A673 (cell line): ENCODE measurements around the gene MATK. TPM values are rescaled to one million over a fixed set of nuclear protein-coding genes. Genes with fewer than 3 reads are reported as not detected.

Experiments used
- BruUV-seq: library from RNA; stranded (reverse); fragments of 400-500 nt; replicated peaks from 2 replicates; lab custom pipeline; 2021; lab: Mats Ljungman, UMichigan
- CTCF ChIA-PET: fragments of 300-600 bp; sonication (Branson Sonifier 250); formaldehyde crosslinking; loops from one replicate; lab custom pipeline; 2022; ENCODE audit warnings: antibody characterized with exemption; lab: Charles Lee
- POLR2A ChIA-PET: fragments of 300-600 bp; sonication (Branson Sonifier 250); formaldehyde crosslinking; loops from one replicate; lab custom pipeline; 2022; ENCODE audit warnings: antibody characterized with exemption; ENCODE audit not compliant: low non-redundant PET; lab: Charles Lee
- DNase-seq: peaks from one replicate; pipeline ENCODE4 v3.0.0-alpha.2; 2015; ENCODE audit warnings: low spot score
- H3K27ac ChIP-seq: fragments of 200-600 bp; sonication (generic); 2 replicates; pipeline ENCODE4 v1.5.1; 2016; ENCODE audit warnings: mixed run types, low read depth, mild to moderate bottlenecking, mixed read lengths, antibody characterized with exemption, low read length; ENCODE audit not compliant: poor library complexity, severe bottlenecking
- H3K27me3 ChIP-seq: fragments of 200-600 bp; sonication (generic); replicated peaks from 2 replicates; pipeline ENCODE4 v1.6.1; 2017; ENCODE audit warnings: mixed run types, low read depth, mild to moderate bottlenecking, mixed read lengths, antibody characterized with exemption, low read length; ENCODE audit not compliant: insufficient read depth, poor library complexity
- H3K36me3 ChIP-seq: fragments of 200-600 bp; sonication (generic); 2 replicates; pipeline ENCODE4 v1.6.1; 2016; ENCODE audit warnings: mixed run types, mild to moderate bottlenecking, mixed read lengths, antibody characterized with exemption, low read length; ENCODE audit not compliant: insufficient read depth, poor library complexity, severe bottlenecking
- H3K4me1 ChIP-seq: fragments of 200-600 bp; sonication (generic); 2 replicates; pipeline ENCODE4 v1.6.1; 2017; ENCODE audit warnings: mixed run types, mild to moderate bottlenecking, mixed read lengths, antibody characterized with exemption, low read length; ENCODE audit not compliant: insufficient read depth, poor library complexity, severe bottlenecking
- H3K4me3 ChIP-seq: fragments of 200-600 bp; sonication (generic); 2 replicates; pipeline ENCODE4 v1.5.1; 2016; ENCODE audit warnings: low read depth, mixed run types, mild to moderate bottlenecking, mixed read lengths, low read length; ENCODE audit not compliant: poor library complexity, severe bottlenecking
- H3K9me3 ChIP-seq: fragments of 200-600 bp; sonication (generic); 2 replicates; pipeline ENCODE4 v1.6.1; 2016; ENCODE audit warnings: mixed run types, low read depth, mild to moderate bottlenecking, mixed read lengths, antibody characterized with exemption, low read length; ENCODE audit not compliant: poor library complexity, severe bottlenecking
- EZH2 ChIP-seq: fragments of 200-600 bp; sonication (generic); IDR thresholded peaks from 2 replicates; pipeline ENCODE4 v1.6.1; 2017; ENCODE audit warnings: borderline replicate concordance, low read depth, mild to moderate bottlenecking, mixed read lengths, antibody characterized with exemption, low read length; ENCODE audit not compliant: poor library complexity, severe bottlenecking
- intact Hi-C: fragments of 100-400 bp; cut with micrococcal nuclease; formaldehyde crosslinking; loops from one replicate; pipeline ENCODE4 v1.10.0; 2022; ENCODE audit not compliant: unreplicated experiment
- total RNA-seq: library from RNA; stranded (reverse); gene quantifications from 2 replicates; pipeline ENCODE4 v1.2.3, GENCODE V29; 2021
- TF ChIP-seq, protein P1 (sequence below): fragments of 300-800, 200-600 bp; sonication (generic); conservative IDR thresholded peaks from 2 replicates; pipeline ENCODE4 v1.5.1; 2017; ENCODE audit warnings: low read depth, mild to moderate bottlenecking, antibody characterized with exemption, low read length, moderate library complexity, mixed read lengths

The MATK gene
- total RNA-seq, 1 experiment from 2014 or later: 2.0 TPM

DNA sequence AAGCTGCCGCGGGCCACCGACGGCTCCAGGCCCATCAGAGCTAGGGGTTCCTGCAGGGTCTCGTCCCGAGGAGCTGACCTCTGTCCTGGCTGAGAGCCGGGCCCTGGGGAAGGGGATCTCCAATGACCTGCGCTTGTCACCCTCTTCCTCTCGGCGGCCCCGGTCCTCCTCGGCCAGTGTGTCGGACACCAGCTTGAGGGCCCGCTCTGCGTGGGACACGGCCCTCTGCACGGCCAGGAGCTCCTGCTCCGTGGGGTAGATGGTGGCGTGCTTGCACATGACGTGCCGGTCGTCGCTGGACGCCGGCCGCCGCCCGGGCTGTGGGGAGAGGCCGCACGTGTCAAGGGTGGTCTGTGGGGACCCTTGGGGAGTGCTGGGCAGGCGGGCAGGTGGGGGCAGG is 32.7 kb upstream of the MATK start:
- no TSS peak for BruUV-seq
- no peaks in the 10 kb centered on the region for H3K4me1 ChIP-seq
- H3K36me3 ChIP-seq: no peaks in the 10 kb centered on the region
- H3K4me3 ChIP-seq: no peak overlapping the region
- H3K27me3 ChIP-seq: no peaks in the 10 kb centered on the region
- TF ChIP-seq EZH2: no peak
- TF ChIP-seq, protein P1, sequence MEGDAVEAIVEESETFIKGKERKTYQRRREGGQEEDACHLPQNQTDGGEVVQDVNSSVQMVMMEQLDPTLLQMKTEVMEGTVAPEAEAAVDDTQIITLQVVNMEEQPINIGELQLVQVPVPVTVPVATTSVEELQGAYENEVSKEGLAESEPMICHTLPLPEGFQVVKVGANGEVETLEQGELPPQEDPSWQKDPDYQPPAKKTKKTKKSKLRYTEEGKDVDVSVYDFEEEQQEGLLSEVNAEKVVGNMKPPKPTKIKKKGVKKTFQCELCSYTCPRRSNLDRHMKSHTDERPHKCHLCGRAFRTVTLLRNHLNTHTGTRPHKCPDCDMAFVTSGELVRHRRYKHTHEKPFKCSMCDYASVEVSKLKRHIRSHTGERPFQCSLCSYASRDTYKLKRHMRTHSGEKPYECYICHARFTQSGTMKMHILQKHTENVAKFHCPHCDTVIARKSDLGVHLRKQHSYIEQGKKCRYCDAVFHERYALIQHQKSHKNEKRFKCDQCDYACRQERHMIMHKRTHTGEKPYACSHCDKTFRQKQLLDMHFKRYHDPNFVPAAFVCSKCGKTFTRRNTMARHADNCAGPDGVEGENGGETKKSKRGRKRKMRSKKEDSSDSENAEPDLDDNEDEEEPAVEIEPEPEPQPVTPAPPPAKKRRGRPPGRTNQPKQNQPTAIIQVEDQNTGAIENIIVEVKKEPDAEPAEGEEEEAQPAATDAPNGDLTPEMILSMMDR: no peak
- intact Hi-C loops: loop anchor here (10.0 kb wide), 1 partner anchor 164 kb away; no protein-coding TSS in a partner anchor
- ChIA-PET CTCF (interaction anchor here (0.9 kb wide), 1 partner anchor 169 kb away, joined by 16 read pairs; no protein-coding TSS in a partner anchor), POLR2A (no interaction called here)
- no peak for DNase-seq
- H3K27ac ChIP-seq: no peak overlapping the region
- H3K9me3 ChIP-seq: no peaks in the 10 kb centered on the region

DNA sequence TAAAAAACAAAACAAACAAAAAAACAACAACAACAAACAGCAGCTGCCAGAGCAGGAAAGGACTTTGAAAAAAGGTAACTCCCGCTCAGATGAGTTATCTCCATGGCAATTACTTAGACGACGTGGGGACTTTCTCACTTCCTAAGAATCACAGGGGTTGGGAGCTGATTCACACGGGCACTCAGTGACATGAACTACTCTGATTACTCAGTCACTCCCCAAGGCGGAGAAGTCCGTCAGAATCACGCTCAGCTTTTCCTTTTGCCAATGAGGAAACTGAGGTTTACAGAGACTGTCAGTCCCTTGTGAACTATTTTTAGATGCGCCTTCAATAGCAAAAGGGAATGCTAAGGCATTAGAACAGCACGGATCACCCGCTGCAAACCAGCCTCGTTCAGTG is 32.3 kb upstream of the MATK start:
- Histone ChIP-seq H3K27ac (no peak overlapping the region), H3K9me3 (no peaks in the 10 kb centered on the region), H3K27me3 (no peaks in the 10 kb centered on the region), H3K4me1 (no peaks in the 10 kb centered on the region), H3K4me3 (no peak overlapping the region), H3K36me3 (no peaks in the 10 kb centered on the region)
- no peak for TF ChIP-seq EZH2
- TF ChIP-seq, protein P1: no peak
- no peak for DNase-seq
- intact Hi-C loops: loop anchor here (10.0 kb wide), 1 partner anchor 164 kb away; no protein-coding TSS in a partner anchor
- POLR2A ChIA-PET: no interaction called here
- CTCF ChIA-PET: interaction anchor here (0.9 to 1.1 kb wide), 2 partner anchors 29 to 169 kb away, joined by 3 to 16 read pairs; no protein-coding TSS in a partner anchor
- no TSS peak for BruUV-seq

DNA sequence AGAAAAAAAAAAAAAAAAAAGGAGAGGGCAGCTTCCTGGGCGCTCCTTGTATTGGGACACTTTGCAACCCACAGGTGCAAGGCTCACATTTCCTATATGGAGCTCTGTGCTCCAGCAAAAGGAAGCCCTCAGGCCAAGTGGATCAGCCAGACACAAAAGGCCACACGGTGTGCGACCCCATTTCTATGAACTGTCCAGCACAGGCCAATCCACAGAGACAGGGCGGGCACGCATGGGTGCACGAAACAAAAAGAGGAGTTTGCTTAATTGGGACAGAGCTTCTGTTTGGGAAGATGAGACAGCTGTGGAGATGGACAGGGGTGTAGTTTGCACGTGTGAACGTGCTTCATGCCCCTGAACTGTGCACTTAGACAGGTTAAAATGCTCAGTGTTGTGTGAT is 31.6 kb upstream of the MATK start:
- no peaks in the 10 kb centered on the region for H3K4me1 ChIP-seq
- no peaks in the 10 kb centered on the region for H3K9me3 ChIP-seq
- no TSS peak for BruUV-seq
- H3K27me3 ChIP-seq: no peaks in the 10 kb centered on the region
- H3K4me3 ChIP-seq: no peak overlapping the region
- no peak for TF ChIP-seq EZH2
- TF ChIP-seq, protein P1: no peak
- POLR2A ChIA-PET: no interaction called here
- intact Hi-C loops: loop anchor here (10.0 kb wide), 1 partner anchor 163 kb away; no protein-coding TSS in a partner anchor
- CTCF ChIA-PET: interaction anchor here (1.1 kb wide), 1 partner anchor 30 kb away, joined by 3 read pairs; no protein-coding TSS in a partner anchor
- no peak for DNase-seq
- no peaks in the 10 kb centered on the region for H3K36me3 ChIP-seq
- H3K27ac ChIP-seq: no peak overlapping the region
